ENCODE results near the gene UTS2B.

UTS2B gene

GRCh38 chr3:191360620-191361019 lies 30.3 kb upstream of the UTS2B start:
- no peak for TF ChIP-seq CTCF (IDR thresholded peaks at IDR 0.05)

GRCh38 chr3:191358929-191359328 lies 28.6 kb upstream of the UTS2B start:
- TF ChIP-seq CTCF (IDR thresholded peaks at IDR 0.05) = no peak

- no peak for TF ChIP-seq CTCF (IDR thresholded peaks at IDR 0.05)
Observed at GRCh38 chr3:191357909-191358308, 27.6 kb upstream of the UTS2B start.

GRCh38 chr3:191356631-191357439 lies 26.5 kb upstream of the UTS2B start:
- no peak for TF ChIP-seq CTCF (IDR thresholded peaks at IDR 0.05)

GRCh38 chr3:191355406-191355805 lies 25.1 kb upstream of the UTS2B start:
- no peak for TF ChIP-seq CTCF (IDR thresholded peaks at IDR 0.05)

GRCh38 chr3:191353022-191353777 lies 22.9 kb upstream of the UTS2B start:
- no peak for TF ChIP-seq CTCF (IDR thresholded peaks at IDR 0.05)

GRCh38 chr3:191352014-191352413 lies 21.7 kb upstream of the UTS2B start:
- no peak for TF ChIP-seq CTCF (IDR thresholded peaks at IDR 0.05)
